ENCODE measurements around the gene PIH1D1. TPM values are rescaled to one million over a fixed set of nuclear protein-coding genes. Genes with fewer than 3 reads are reported as not detected.

PIH1D1 gene
- total RNA-seq, 2 donors from 2014 or later, result 110 to 170 TPM

- H3K36me3 Mint-ChIP-seq, result no peaks in the 10 kb centered on the region
- ATAC-seq (peak in 1 of 2 donors; percentile 61), DNase-seq (ENCODE audit: low spot score) (no peak)
- peaks cover 0 to 1% of the 10 kb centered on the region in 2 donors for H3K27me3 Mint-ChIP-seq
- no peak overlapping the region for H3K27ac Mint-ChIP-seq
- H3K4me1 Mint-ChIP-seq (ENCODE audit: low read depth in 2 of 2), result peaks cover 9 to 13% of the 10 kb centered on the region in 2 donors
- no peaks in the 10 kb centered on the region for H3K9me3 Mint-ChIP-seq
- H3K4me3 Mint-ChIP-seq, result no peak overlapping the region
Measured at GRCh38 chr19:49407079-49407478, 44.5 kb downstream of the PIH1D1 start.

GRCh38 chr19:49403404-49404187 lies 48.0 kb downstream of the PIH1D1 start:
- ATAC-seq (no peak), DNase-seq (ENCODE audit: low spot score) (no peak)
- Mint-ChIP-seq H3K4me3 (no peak overlapping the region), H3K4me1 (ENCODE audit: low read depth in 2 of 2) (no peaks in the 10 kb centered on the region), H3K27me3 (peaks cover 0 to 3% of the 10 kb centered on the region in 2 donors), H3K27ac (no peak overlapping the region), H3K36me3 (no peaks in the 10 kb centered on the region), H3K9me3 (no peaks in the 10 kb centered on the region)

- no peak for ATAC-seq
- H3K4me3 Mint-ChIP-seq, result no peak overlapping the region
- no peak overlapping the region for H3K27ac Mint-ChIP-seq
- H3K27me3 Mint-ChIP-seq, result peaks cover 0 to 7% of the 10 kb centered on the region in 2 donors
- no peaks in the 10 kb centered on the region for H3K36me3 Mint-ChIP-seq
- DNase-seq (ENCODE audit: low spot score), result no peak
- H3K4me1 Mint-ChIP-seq (ENCODE audit: low read depth in 2 of 2), result no peaks in the 10 kb centered on the region
- no peaks in the 10 kb centered on the region for H3K9me3 Mint-ChIP-seq
Measured at GRCh38 chr19:49400029-49400428, 51.6 kb downstream of the PIH1D1 start.

- Mint-ChIP-seq H3K36me3 (no peaks in the 10 kb centered on the region), H3K27ac (no peak overlapping the region), H3K27me3 (peaks cover 0 to 7% of the 10 kb centered on the region in 2 donors), H3K9me3 (no peaks in the 10 kb centered on the region), H3K4me3 (no peak overlapping the region), H3K4me1 (ENCODE audit: low read depth in 2 of 2) (no peaks in the 10 kb centered on the region)
- ATAC-seq, result no peak
- no peak for DNase-seq (ENCODE audit: low spot score)
Measured at GRCh38 chr19:49398931-49399330, 52.7 kb downstream of the PIH1D1 start.

GRCh38 chr19:49398001-49398615 lies 53.5 kb downstream of the PIH1D1 start:
- Mint-ChIP-seq H3K9me3 (no peaks in the 10 kb centered on the region), H3K4me3 (no peak overlapping the region), H3K27ac (no peak overlapping the region), H3K27me3 (peaks cover 0 to 7% of the 10 kb centered on the region in 2 donors), H3K36me3 (no peaks in the 10 kb centered on the region), H3K4me1 (ENCODE audit: low read depth in 2 of 2) (no peaks in the 10 kb centered on the region)
- no peak for DNase-seq (ENCODE audit: low spot score)
- no peak for ATAC-seq

- Mint-ChIP-seq H3K27me3 (peaks cover 4 to 9% of the 10 kb centered on the region in 2 donors), H3K4me1 (ENCODE audit: low read depth in 2 of 2) (peaks cover 4 to 5% of the 10 kb centered on the region in 2 donors), H3K4me3 (no peak overlapping the region), H3K36me3 (no peaks in the 10 kb centered on the region), H3K27ac (no peak overlapping the region), H3K9me3 (no peaks in the 10 kb centered on the region)
- no peak for ATAC-seq
- DNase-seq (ENCODE audit: low spot score), result no peak
Measured at GRCh38 chr19:49396738-49397505, 54.7 kb downstream of the PIH1D1 start.

Other genes starting within 250 kb of the PIH1D1 start
- 1 to 10 TPM; 4.2 to 5.3 TPM for gene SLC6A16, start 126.6 kb downstream of the PIH1D1 start, total RNA-seq
- gene CD37, start 116.4 kb downstream of the PIH1D1 start, total RNA-seq, result 100 to 1,000 TPM; 102 to 122 TPM
- not detected for gene TEAD2, start 89.4 kb downstream of the PIH1D1 start, total RNA-seq
- gene DKKL1, start 87.9 kb downstream of the PIH1D1 start, total RNA-seq, result not detected
- gene KASH5, start 63.6 kb downstream of the PIH1D1 start, total RNA-seq, result under 1 TPM in 1 of 2 donors, not detected in 1; 0.56 TPM
- not detected for gene PTH2, start 28.4 kb downstream of the PIH1D1 start, total RNA-seq
- not detected for gene GFY, start 26.4 kb downstream of the PIH1D1 start, total RNA-seq
- not detected for gene SLC17A7, start 10.3 kb downstream of the PIH1D1 start, total RNA-seq
- 10 to 100 TPM; 29.0 to 65.2 TPM for gene ALDH16A1, start 1.4 kb upstream of the PIH1D1 start, total RNA-seq
- gene FLT3LG, start 22.4 kb upstream of the PIH1D1 start, total RNA-seq, result 10 to 100 TPM; 33.5 to 80.4 TPM
- gene RPL13A, start 35.8 kb upstream of the PIH1D1 start, total RNA-seq, result 1,000 to 10,000 TPM; 1,861 to 2,042 TPM
- 1,000 to 10,000 TPM; 1,165 to 1,334 TPM for gene RPS11, start 44.6 kb upstream of the PIH1D1 start, total RNA-seq
- 1 to 10 TPM; 1.6 to 3.0 TPM for gene FCGRT, start 60.8 kb upstream of the PIH1D1 start, total RNA-seq
- 1 to 10 TPM; 1.6 to 2.0 TPM for gene RCN3, start 76.2 kb upstream of the PIH1D1 start, total RNA-seq
- gene NOSIP, start 128.7 kb upstream of the PIH1D1 start, total RNA-seq, result 10 to 100 TPM; 70.6 to 75.2 TPM
- 1 to 10 TPM in 1 of 2 donors, under 1 TPM in 1; 0.81 to 1.5 TPM for gene PRRG2, start 129.5 kb upstream of the PIH1D1 start, total RNA-seq
- 10 to 100 TPM; 29.7 to 45.7 TPM for gene PRR12, start 139.4 kb upstream of the PIH1D1 start, total RNA-seq
- 10 to 100 TPM in 1 of 2 donors, 1 to 10 TPM in 1; 4.1 to 10.4 TPM for gene RRAS, start 188.3 kb upstream of the PIH1D1 start, total RNA-seq
- gene SCAF1, start 190.4 kb upstream of the PIH1D1 start, total RNA-seq, result 100 to 1,000 TPM in 1 of 2 donors, 10 to 100 TPM in 1; 75.8 to 106 TPM
- gene IRF3, start 214.0 kb upstream of the PIH1D1 start, total RNA-seq, result 100 to 1,000 TPM; 167 to 185 TPM
- gene BCL2L12, start 214.1 kb upstream of the PIH1D1 start, total RNA-seq, result 10 to 100 TPM; 45.9 to 98.0 TPM
- gene PRMT1, start 225.5 kb upstream of the PIH1D1 start, total RNA-seq, result 100 to 1,000 TPM; 268 to 457 TPM
- gene ADM5, start 237.8 kb upstream of the PIH1D1 start, total RNA-seq, result 10 to 100 TPM in 1 of 2 donors, 1 to 10 TPM in 1; 5.7 to 18.5 TPM
- gene CPT1C, start 239.3 kb upstream of the PIH1D1 start, total RNA-seq, result 1 to 10 TPM in 1 of 2 donors, under 1 TPM in 1; 0.52 to 2.7 TPM

All from natural killer cell treated with Interleukin-12 subunit alpha and Interleukin-12 subunit beta and Interleukin-15 and Interleukin-18, amount 100 ng/mL, for 72 hours (primary cell).